HG02840 (cell line): ENCODE data around the gene C1orf87.

Experiments used
- ATAC-seq: cut with Tn5 transposase; IDR thresholded peaks from one replicate; pipeline ENCODE4 v1.9.1; 2021; ENCODE audit warnings: mild to moderate bottlenecking, moderate library complexity, moderate number of reproducible peaks; ENCODE audit not compliant: unreplicated experiment, low FRiP score

C1orf87 gene

DNA sequence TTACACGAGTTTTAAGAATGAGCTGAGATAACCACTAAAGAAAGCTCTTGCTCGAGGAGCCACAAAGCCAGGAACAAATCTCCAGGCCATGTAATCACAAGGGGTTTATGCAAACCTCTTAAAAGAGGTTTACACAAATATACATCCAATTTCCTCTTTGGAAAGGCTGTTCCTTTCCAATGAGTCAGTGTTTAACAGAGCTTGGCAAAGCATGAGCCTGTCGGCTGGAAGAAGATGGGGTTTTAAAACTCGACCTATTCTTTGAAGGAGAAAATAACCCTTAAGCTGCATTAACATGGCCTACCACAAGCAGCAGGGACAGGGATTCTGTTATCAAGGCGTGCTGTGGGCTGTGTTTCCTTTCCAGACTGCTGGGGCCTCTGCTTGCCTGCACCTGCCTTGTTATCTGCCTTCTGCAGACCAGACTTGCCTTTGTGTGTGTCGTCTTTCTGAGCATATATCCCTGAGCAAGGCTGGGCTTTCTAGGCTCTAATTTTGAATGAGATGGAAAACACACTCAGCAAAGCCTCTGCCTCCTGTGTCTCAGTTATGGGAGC is 106.4 kb downstream of the C1orf87 start:
- ATAC-seq: no peak

DNA sequence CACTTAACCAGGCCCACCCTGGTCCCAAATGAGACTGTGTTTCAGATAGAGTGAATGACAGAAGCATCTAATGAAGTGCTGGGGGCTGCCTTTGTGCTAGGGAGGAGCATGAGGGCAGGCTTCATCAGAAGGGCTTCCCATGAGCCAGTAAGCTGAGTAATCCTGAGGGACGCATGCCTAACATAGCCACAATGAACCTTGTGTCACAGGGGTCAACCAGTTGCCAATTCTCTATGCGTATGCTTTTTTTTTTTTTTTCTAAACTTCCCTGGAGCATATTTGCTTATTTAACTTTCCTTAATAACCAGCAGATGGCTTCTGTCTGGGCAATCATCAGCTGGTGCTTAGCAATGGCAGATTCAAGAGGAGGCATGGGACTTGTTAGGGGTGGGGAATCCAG is 121.5 kb downstream of the C1orf87 start:
- no peak for ATAC-seq

DNA sequence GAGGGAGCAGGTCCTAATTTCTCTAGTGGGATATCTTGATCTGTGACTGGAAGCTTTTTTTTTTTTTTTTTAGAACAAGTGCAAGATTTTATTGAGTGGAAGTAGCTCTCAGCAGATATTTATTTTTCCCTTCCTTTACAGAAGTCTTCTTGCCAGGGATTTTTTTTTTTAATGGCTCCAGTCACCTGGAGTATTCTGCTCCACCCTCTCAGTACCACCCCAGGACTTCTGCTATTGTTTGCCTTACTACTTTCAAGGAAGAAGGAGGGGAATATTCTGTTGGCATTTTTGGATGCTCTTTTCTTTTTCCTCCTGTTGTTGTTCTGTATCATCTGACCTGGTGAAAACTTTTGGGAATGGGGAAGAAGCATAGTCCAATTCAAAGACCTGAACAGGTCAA is 123.9 kb downstream of the C1orf87 start:
- no peak for ATAC-seq

DNA sequence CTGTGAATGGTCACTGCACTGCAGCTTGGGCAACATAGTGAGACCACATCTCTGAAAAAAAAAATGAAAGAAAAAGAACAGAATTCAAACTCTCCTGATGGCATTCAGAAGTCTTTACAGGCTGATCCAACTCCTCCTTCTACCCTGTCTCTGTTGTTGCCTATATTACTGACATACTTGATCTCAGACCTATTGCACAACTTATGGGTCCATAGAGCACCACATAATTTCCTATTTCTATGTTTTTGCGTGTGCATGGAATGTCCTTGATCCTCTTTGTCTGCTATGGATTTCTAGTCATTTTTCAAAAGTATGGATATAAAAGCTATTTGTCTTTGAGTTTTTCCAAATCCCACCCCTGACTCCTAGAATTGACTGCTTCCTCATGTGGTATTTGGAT is 124.6 kb downstream of the C1orf87 start:
- ATAC-seq: no peak

DNA sequence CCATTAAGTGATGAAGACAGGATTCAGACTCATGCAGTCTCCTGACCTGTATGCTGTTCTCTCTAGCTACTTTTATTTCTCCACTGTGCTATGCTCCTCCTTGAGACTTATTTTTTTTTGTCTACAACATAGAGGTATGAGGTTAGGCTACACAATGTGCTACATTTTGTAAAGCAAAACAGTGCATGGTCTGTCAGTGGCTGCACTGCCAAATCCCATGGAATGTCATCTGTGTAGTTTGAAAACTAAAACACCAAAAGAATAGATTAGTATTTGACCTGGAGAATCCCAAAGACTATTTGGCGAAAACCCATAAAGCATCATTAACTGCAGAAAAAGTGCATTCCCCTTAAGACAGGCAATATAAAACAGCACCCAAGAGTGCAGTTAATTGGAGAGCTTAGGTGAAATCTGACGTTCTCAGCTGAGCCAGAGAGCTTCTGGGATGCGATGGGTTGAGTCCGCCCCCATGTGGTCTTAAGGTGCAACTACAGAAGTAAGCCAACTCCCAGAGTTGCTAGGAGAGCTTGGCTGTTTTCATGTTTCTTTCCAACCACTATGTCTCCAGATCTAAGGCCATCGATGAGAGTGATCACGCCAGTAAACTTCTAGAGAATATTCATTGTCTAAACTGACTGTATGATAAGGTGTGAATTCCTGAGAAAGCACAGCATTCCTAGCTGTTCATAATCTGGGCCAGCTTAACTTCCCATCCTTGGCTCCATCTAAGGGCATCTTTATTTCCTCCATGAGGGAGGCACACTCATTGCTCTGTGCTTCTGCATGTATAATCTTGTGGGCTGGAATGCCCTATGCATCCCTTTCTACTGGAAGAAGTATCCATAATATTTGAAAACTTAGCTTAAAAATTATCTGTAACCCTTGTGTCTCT is 126.3 kb downstream of the C1orf87 start:
- no peak for ATAC-seq

DNA sequence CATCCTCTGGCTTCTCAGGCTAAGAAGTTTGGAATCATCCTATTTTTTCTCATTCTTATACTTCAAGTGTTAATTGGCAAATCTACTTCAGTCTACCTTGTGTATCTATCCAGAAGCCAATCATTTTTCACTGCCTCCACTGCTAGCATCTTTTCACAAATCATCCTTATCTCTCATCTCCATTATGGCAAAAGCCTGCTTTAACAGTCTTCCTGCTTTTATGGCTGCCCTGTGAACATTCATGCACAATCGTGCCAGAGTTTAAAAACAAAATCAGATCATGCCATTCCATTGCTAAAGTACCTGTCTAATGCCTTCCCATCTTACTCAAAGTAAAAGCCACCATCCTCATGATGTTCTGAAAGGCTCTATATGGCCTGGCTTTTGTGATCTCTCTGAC is 127.8 kb downstream of the C1orf87 start:
- ATAC-seq: no peak
